ENCODE measurements around the gene S100A7A. TPM values are rescaled to one million over a fixed set of nuclear protein-coding genes. Genes with fewer than 3 reads are reported as not detected.

S100A7A gene
- total and polyA plus RNA-seq, 10 of the 15 experiments (the other 5 are each of a cell fraction or from before 2014, with no cell fraction given), result not detected

DNA sequence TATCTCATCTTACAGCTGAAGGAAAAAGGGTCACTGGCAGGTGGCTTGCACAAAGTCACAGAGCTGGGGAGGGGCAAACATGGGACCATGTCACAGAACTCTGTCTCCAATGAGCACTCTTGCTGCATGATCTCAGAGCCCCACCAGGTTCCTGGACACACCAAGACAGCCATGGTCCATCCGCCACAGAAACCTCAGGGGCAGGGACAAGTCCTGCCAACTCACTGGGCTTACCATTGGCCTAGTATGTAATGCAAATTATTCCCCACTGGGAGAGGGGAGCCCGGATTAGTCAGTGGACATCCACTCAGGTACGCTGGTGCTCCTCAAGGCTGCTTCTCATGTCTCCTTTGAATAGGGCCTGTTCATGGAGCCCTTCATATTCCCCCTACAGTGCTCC is 14.2 kb downstream of the S100A7A start:
- Histone ChIP-seq H3K27ac (ENCODE audit: control insufficient read depth, insufficient read depth) (no peak overlapping the region), H3K36me3 (ENCODE audit: control insufficient read depth in 2 of 2, insufficient read depth in 2 of 2, low read length in 1 of 2) (no peaks in the 10 kb centered on the region), H3K4me3 (no peak overlapping the region), H3K4me1 (ENCODE audit: control insufficient read depth, insufficient read depth, low read length) (no peaks in the 10 kb centered on the region), H2AFZ (ENCODE audit: control insufficient read depth, low read depth, low read length) (no peak overlapping the region), H3K27me3 (replicated peaks in 1 of 2; ENCODE audit: control insufficient read depth in 2 of 2, insufficient read depth in 2 of 2, low read length in 1 of 2) (no peaks in the 10 kb centered on the region; a peak in 2 of 4 replicates), H3K9me3 (replicated peaks; ENCODE audit: control insufficient read depth, insufficient read depth, low read length) (no peaks in the 10 kb centered on the region), H4K20me1 (ENCODE audit: control insufficient read depth, insufficient read depth) (no peaks in the 10 kb centered on the region), H3K4me2 (ENCODE audit: control insufficient read depth, insufficient read depth) (no peak overlapping the region), H3K9ac (ENCODE audit: control insufficient read depth, insufficient read depth, low read length) (no peak overlapping the region), H3K79me2 (ENCODE audit: control insufficient read depth, insufficient read depth, low read length) (no peaks in the 10 kb centered on the region)
- ChIA-PET SMC1A (ENCODE audit: uncharacterized antibody, unreplicated experiment) (no interaction called here), POLR2A (no interaction called here), RAD21 (ENCODE audit: unreplicated experiment) (no interaction called here), CTCF (interaction anchor here (0.6 to 0.8 kb wide), 2 partner anchors 137 to 166 kb away, joined by 3 read pairs; no protein-coding TSS in a partner anchor)
- WGBS (ENCODE audit: insufficient coverage, insufficient replicate concordance, low lambda C conversion rate, missing lambda C conversion rate), result 0% methylated on average over 3 of the region's 3 CpGs
- FAIRE-seq (no peak), ATAC-seq (no peak), DNase-seq (ENCODE audit: low read depth, low spot score) (no peak)
- TF ChIP-seq SP1 (IDR thresholded peaks at IDR 0.05; ENCODE audit: low read depth, low read length), result no peak
- TF ChIP-seq, protein P1, sequence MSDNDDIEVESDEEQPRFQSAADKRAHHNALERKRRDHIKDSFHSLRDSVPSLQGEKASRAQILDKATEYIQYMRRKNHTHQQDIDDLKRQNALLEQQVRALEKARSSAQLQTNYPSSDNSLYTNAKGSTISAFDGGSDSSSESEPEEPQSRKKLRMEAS (IDR thresholded peaks at IDR 0.05; ENCODE audit: low read depth, low read length), result no peak
- TF ChIP-seq GATAD2B (conservative IDR thresholded peaks at IDR 0.05; ENCODE audit: low read depth), result no peak
- TF ChIP-seq, protein P2, sequence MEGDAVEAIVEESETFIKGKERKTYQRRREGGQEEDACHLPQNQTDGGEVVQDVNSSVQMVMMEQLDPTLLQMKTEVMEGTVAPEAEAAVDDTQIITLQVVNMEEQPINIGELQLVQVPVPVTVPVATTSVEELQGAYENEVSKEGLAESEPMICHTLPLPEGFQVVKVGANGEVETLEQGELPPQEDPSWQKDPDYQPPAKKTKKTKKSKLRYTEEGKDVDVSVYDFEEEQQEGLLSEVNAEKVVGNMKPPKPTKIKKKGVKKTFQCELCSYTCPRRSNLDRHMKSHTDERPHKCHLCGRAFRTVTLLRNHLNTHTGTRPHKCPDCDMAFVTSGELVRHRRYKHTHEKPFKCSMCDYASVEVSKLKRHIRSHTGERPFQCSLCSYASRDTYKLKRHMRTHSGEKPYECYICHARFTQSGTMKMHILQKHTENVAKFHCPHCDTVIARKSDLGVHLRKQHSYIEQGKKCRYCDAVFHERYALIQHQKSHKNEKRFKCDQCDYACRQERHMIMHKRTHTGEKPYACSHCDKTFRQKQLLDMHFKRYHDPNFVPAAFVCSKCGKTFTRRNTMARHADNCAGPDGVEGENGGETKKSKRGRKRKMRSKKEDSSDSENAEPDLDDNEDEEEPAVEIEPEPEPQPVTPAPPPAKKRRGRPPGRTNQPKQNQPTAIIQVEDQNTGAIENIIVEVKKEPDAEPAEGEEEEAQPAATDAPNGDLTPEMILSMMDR (IDR thresholded peaks at IDR 0.05 in 2 of 3, conservative IDR thresholded peaks at IDR 0.05 in 1 of 3; ENCODE audit: control insufficient read depth in 2 of 3, extremely low read depth in 1 of 3, insufficient read depth in 1 of 3, low read depth in 3 of 3, low read length in 3 of 3), result no peak
- no peak for TF ChIP-seq EED (IDR thresholded peaks at IDR 0.05; ENCODE audit: low read depth)
- no peak for TF ChIP-seq HDAC6 (IDR thresholded peaks at IDR 0.05; ENCODE audit: unreplicated experiment)
- TF ChIP-seq, protein P3, sequence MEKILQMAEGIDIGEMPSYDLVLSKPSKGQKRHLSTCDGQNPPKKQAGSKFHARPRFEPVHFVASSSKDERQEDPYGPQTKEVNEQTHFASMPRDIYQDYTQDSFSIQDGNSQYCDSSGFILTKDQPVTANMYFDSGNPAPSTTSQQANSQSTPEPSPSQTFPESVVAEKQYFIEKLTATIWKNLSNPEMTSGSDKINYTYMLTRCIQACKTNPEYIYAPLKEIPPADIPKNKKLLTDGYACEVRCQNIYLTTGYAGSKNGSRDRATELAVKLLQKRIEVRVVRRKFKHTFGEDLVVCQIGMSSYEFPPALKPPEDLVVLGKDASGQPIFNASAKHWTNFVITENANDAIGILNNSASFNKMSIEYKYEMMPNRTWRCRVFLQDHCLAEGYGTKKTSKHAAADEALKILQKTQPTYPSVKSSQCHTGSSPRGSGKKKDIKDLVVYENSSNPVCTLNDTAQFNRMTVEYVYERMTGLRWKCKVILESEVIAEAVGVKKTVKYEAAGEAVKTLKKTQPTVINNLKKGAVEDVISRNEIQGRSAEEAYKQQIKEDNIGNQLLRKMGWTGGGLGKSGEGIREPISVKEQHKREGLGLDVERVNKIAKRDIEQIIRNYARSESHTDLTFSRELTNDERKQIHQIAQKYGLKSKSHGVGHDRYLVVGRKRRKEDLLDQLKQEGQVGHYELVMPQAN (conservative IDR thresholded peaks at IDR 0.05), result no peak
- TF ChIP-seq IKZF1 (conservative IDR thresholded peaks at IDR 0.05), result no peak
- no peak for TF ChIP-seq CREM (IDR thresholded peaks at IDR 0.05; ENCODE audit: low read depth)
- TF ChIP-seq, protein P4, sequence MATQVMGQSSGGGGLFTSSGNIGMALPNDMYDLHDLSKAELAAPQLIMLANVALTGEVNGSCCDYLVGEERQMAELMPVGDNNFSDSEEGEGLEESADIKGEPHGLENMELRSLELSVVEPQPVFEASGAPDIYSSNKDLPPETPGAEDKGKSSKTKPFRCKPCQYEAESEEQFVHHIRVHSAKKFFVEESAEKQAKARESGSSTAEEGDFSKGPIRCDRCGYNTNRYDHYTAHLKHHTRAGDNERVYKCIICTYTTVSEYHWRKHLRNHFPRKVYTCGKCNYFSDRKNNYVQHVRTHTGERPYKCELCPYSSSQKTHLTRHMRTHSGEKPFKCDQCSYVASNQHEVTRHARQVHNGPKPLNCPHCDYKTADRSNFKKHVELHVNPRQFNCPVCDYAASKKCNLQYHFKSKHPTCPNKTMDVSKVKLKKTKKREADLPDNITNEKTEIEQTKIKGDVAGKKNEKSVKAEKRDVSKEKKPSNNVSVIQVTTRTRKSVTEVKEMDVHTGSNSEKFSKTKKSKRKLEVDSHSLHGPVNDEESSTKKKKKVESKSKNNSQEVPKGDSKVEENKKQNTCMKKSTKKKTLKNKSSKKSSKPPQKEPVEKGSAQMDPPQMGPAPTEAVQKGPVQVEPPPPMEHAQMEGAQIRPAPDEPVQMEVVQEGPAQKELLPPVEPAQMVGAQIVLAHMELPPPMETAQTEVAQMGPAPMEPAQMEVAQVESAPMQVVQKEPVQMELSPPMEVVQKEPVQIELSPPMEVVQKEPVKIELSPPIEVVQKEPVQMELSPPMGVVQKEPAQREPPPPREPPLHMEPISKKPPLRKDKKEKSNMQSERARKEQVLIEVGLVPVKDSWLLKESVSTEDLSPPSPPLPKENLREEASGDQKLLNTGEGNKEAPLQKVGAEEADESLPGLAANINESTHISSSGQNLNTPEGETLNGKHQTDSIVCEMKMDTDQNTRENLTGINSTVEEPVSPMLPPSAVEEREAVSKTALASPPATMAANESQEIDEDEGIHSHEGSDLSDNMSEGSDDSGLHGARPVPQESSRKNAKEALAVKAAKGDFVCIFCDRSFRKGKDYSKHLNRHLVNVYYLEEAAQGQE (IDR thresholded peaks at IDR 0.05; ENCODE audit: low read depth, low read length), result no peak
- TF ChIP-seq, protein P5, sequence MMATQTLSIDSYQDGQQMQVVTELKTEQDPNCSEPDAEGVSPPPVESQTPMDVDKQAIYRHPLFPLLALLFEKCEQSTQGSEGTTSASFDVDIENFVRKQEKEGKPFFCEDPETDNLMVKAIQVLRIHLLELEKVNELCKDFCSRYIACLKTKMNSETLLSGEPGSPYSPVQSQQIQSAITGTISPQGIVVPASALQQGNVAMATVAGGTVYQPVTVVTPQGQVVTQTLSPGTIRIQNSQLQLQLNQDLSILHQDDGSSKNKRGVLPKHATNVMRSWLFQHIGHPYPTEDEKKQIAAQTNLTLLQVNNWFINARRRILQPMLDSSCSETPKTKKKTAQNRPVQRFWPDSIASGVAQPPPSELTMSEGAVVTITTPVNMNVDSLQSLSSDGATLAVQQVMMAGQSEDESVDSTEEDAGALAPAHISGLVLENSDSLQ (IDR thresholded peaks at IDR 0.05), result no peak
- no peak for TF ChIP-seq RUNX3 (IDR thresholded peaks at IDR 0.05; ENCODE audit: low read length)
- TF ChIP-seq TCF3 (IDR thresholded peaks at IDR 0.05; ENCODE audit: borderline replicate concordance, insufficient read depth, low read depth, low read length), result no peak
- TF ChIP-seq YY1 (IDR thresholded peaks at IDR 0.05; ENCODE audit: low read depth, low read length), result no peak
- TF ChIP-seq MEF2B (IDR thresholded peaks at IDR 0.05; ENCODE audit: partially characterized antibody, poor library complexity, severe bottlenecking), result no peak
- TF ChIP-seq KDM1A (IDR thresholded peaks at IDR 0.05; ENCODE audit: borderline replicate concordance), result no peak
- in situ Hi-C loops (cut with MboI), result no loop called here
- BruUV-seq (replicated peaks), result no TSS peak
- intact Hi-C loops (cut with micrococcal nuclease; ENCODE audit: unreplicated experiment), result no loop called here

Measured in GM12878 (cell line).